K562 (cell line): ENCODE measurements around the gene MATR3. TPM values are rescaled to one million over a fixed set of nuclear protein-coding genes. Genes with fewer than 3 reads are reported as not detected.

Source experiments
- CHCHD3 ChIP-seq: fragments of 250-450 bp; sonication (Bioruptor Pico); IDR thresholded peaks from 2 replicates; pipeline ENCODE4 v2.1.2; 2022; ENCODE audit warnings: mild to moderate bottlenecking
- ESRRB ChIP-seq: fragments of 250-450 bp; sonication (Bioruptor Pico); IDR thresholded peaks from 2 replicates; pipeline ENCODE4 v1.5.0; 2020; ENCODE audit warnings: mild to moderate bottlenecking, moderate library complexity, borderline replicate concordance
- GATA2 ChIP-seq: sonication (generic); formaldehyde crosslinking; IDR thresholded peaks from 2 replicates; pipeline ENCODE4 v1.4.0; 2020; ENCODE audit warnings: mild to moderate bottlenecking, missing genetic modification reagents
- MEF2D ChIP-seq: conservative IDR thresholded peaks from 2 replicates; pipeline ENCODE4 v1.6.1; 2016; ENCODE audit warnings: low read depth, missing genetic modification characterization, missing compliant biosample characterization
- MTA2 ChIP-seq: fragments of 450-650 bp; IDR thresholded peaks from 2 replicates; pipeline ENCODE4 v1.6.1; 2016; ENCODE audit warnings: low read depth
- RBM34 ChIP-seq: fragments of 200-400 bp; formaldehyde crosslinking; IDR thresholded peaks from 2 replicates; pipeline ENCODE4 v1.6.1; 2018; ENCODE audit warnings: low read length, borderline replicate concordance; ENCODE audit not compliant: insufficient read depth
- SIN3B ChIP-seq: fragments of 450-650 bp; IDR thresholded peaks from 2 replicates; pipeline ENCODE4 v1.6.1; 2017; ENCODE audit warnings: low read depth, mild to moderate bottlenecking, moderate library complexity
- SMC3 ChIP-seq: conservative IDR thresholded peaks from 2 replicates; pipeline ENCODE4 v1.6.1; 2011; ENCODE audit warnings: low read depth, low read length, improper control_type of control experiment; ENCODE audit not compliant: insufficient read depth
- TAF15 ChIP-seq: fragments of 200-400 bp; formaldehyde crosslinking; IDR thresholded peaks from 2 replicates; pipeline ENCODE4 v1.6.1; 2017; ENCODE audit warnings: mild to moderate bottlenecking, low read depth, low read length, moderate library complexity
- TRIM24 ChIP-seq, 2 experiments: fragments of 450-650 bp; IDR thresholded peaks; 2 replicates each; pipeline ENCODE4 v1.6.1; 2016
- ZBTB8A ChIP-seq: fragments of 450-650 bp; IDR thresholded peaks from 2 replicates; pipeline ENCODE4 v1.6.1; 2018; ENCODE audit warnings: mild to moderate bottlenecking, moderate library complexity; ENCODE audit not compliant: partially characterized antibody
- ZNF212 ChIP-seq: fragments of 450-650 bp; formaldehyde crosslinking; IDR thresholded peaks from 2 replicates; pipeline ENCODE4 v1.4.0; 2020; ENCODE audit warnings: mild to moderate bottlenecking
- ZNF778 ChIP-seq: fragments of 450-650 bp; formaldehyde crosslinking; IDR thresholded peaks from 2 replicates; pipeline ENCODE4 v1.4.0; 2020; ENCODE audit warnings: mild to moderate bottlenecking, moderate library complexity
- polyA plus RNA-seq, 8 experiments: library from polyadenylated mRNA; depleted of rRNA in 4 of 8; stranded (reverse) in 5 of 8; unstranded in 3 of 8; fragments of >200 nt; fragmentation: Nextera tagmentation in 2 of 8; fragmentation: Illumina TruSeq in 1 of 8; extraction: Ambion mirVana in 2 of 8; extraction: Trizol in 1 of 8; gene quantifications; 2 replicates each; pipeline versions ENCODE4 v1.2.1 to v1.2.3, GENCODE V29; 2011 to 2014; ENCODE audit warnings: inconsistent platforms in 1 of 8, missing spikeins in 1 of 8
- total RNA-seq, 7 experiments: library from RNA; depleted of rRNA in 6 of 7; stranded (reverse); fragments of >200 nt in 6 of 7; fragmentation: Illumina TruSeq in 2 of 7; extraction: Trizol in 2 of 7; gene quantifications; 2 replicates each; pipeline versions ENCODE4 v1.2.1 to v1.2.3, GENCODE V29; 2011 to 2021; ENCODE audit warnings: low replicate concordance in 1 of 7
- TF ChIP-seq, protein P1 (sequence below): sonication (generic); formaldehyde crosslinking; IDR thresholded peaks from 2 replicates; pipeline ENCODE4 v1.8.0; 2022; ENCODE audit warnings: missing genetic modification reagents, mild to moderate bottlenecking, borderline replicate concordance
- TF ChIP-seq, protein P2 (sequence below): sonication (generic); IDR thresholded peaks from 2 replicates; pipeline ENCODE4 v1.6.1; 2016
- TF ChIP-seq, protein P3 (sequence below): fragments of 450-650 bp; IDR thresholded peaks from 2 replicates; pipeline ENCODE4 v1.6.1; 2016; ENCODE audit warnings: low read depth
- TF ChIP-seq, protein P4 (sequence below): fragments of 450-650 bp; formaldehyde crosslinking; IDR thresholded peaks from 2 replicates; pipeline ENCODE4 v1.4.0; 2022; ENCODE audit warnings: missing genetic modification characterization

MATR3 gene
- total and polyA plus RNA-seq, 9 of the 15 experiments (the other 6 are each of a cell fraction or from before 2014, with no cell fraction given) = 150 to 425 (median 263) TPM

DNA sequence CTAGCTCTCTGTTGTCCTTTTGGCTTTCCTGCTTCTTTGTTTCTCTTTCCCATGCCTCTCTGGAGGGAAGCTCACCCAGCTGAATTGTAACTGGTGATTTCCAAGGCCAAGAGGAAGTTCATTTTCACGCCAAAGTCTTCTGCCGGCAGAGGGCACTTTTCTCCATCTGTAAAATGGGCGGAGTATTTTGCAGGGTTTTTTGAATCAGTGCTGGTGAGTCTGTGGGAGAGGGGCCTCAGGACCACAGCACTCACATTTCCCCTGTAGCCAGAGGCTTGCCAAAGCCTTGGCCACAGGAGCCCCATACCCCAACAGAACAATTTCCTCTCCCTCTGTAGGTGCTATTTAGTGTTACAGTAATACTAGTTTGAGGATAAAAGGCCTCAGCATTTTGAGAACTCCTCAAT, 42.3 kb upstream of the MATR3 start (continued):
- TF ChIP-seq, protein P1, sequence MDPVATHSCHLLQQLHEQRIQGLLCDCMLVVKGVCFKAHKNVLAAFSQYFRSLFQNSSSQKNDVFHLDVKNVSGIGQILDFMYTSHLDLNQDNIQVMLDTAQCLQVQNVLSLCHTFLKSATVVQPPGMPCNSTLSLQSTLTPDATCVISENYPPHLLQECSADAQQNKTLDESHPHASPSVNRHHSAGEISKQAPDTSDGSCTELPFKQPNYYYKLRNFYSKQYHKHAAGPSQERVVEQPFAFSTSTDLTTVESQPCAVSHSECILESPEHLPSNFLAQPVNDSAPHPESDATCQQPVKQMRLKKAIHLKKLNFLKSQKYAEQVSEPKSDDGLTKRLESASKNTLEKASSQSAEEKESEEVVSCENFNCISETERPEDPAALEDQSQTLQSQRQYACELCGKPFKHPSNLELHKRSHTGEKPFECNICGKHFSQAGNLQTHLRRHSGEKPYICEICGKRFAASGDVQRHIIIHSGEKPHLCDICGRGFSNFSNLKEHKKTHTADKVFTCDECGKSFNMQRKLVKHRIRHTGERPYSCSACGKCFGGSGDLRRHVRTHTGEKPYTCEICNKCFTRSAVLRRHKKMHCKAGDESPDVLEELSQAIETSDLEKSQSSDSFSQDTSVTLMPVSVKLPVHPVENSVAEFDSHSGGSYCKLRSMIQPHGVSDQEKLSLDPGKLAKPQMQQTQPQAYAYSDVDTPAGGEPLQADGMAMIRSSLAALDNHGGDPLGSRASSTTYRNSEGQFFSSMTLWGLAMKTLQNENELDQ = no peak
- TF ChIP-seq ZBTB8A (no peak), RBM34 (no peak), GATA2 (no peak), CHCHD3 (CRISPR knock-in tag) (no peak), MTA2 (no peak), TAF15 (no peak), ZNF778 (no peak), SMC3 (0 out of 2 replicates have a peak, but pooled peaks have one; percentile 22), ZNF212 (CRISPR knock-in tag) (no peak), MEF2D (tag) (no peak), SIN3B (no peak), TRIM24 (IDR thresholded peaks at IDR 0.05) (no peak), ESRRB (no peak)
- TF ChIP-seq, protein P2, sequence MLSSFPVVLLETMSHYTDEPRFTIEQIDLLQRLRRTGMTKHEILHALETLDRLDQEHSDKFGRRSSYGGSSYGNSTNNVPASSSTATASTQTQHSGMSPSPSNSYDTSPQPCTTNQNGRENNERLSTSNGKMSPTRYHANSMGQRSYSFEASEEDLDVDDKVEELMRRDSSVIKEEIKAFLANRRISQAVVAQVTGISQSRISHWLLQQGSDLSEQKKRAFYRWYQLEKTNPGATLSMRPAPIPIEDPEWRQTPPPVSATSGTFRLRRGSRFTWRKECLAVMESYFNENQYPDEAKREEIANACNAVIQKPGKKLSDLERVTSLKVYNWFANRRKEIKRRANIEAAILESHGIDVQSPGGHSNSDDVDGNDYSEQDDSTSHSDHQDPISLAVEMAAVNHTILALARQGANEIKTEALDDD = no peak
- TF ChIP-seq, protein P3, sequence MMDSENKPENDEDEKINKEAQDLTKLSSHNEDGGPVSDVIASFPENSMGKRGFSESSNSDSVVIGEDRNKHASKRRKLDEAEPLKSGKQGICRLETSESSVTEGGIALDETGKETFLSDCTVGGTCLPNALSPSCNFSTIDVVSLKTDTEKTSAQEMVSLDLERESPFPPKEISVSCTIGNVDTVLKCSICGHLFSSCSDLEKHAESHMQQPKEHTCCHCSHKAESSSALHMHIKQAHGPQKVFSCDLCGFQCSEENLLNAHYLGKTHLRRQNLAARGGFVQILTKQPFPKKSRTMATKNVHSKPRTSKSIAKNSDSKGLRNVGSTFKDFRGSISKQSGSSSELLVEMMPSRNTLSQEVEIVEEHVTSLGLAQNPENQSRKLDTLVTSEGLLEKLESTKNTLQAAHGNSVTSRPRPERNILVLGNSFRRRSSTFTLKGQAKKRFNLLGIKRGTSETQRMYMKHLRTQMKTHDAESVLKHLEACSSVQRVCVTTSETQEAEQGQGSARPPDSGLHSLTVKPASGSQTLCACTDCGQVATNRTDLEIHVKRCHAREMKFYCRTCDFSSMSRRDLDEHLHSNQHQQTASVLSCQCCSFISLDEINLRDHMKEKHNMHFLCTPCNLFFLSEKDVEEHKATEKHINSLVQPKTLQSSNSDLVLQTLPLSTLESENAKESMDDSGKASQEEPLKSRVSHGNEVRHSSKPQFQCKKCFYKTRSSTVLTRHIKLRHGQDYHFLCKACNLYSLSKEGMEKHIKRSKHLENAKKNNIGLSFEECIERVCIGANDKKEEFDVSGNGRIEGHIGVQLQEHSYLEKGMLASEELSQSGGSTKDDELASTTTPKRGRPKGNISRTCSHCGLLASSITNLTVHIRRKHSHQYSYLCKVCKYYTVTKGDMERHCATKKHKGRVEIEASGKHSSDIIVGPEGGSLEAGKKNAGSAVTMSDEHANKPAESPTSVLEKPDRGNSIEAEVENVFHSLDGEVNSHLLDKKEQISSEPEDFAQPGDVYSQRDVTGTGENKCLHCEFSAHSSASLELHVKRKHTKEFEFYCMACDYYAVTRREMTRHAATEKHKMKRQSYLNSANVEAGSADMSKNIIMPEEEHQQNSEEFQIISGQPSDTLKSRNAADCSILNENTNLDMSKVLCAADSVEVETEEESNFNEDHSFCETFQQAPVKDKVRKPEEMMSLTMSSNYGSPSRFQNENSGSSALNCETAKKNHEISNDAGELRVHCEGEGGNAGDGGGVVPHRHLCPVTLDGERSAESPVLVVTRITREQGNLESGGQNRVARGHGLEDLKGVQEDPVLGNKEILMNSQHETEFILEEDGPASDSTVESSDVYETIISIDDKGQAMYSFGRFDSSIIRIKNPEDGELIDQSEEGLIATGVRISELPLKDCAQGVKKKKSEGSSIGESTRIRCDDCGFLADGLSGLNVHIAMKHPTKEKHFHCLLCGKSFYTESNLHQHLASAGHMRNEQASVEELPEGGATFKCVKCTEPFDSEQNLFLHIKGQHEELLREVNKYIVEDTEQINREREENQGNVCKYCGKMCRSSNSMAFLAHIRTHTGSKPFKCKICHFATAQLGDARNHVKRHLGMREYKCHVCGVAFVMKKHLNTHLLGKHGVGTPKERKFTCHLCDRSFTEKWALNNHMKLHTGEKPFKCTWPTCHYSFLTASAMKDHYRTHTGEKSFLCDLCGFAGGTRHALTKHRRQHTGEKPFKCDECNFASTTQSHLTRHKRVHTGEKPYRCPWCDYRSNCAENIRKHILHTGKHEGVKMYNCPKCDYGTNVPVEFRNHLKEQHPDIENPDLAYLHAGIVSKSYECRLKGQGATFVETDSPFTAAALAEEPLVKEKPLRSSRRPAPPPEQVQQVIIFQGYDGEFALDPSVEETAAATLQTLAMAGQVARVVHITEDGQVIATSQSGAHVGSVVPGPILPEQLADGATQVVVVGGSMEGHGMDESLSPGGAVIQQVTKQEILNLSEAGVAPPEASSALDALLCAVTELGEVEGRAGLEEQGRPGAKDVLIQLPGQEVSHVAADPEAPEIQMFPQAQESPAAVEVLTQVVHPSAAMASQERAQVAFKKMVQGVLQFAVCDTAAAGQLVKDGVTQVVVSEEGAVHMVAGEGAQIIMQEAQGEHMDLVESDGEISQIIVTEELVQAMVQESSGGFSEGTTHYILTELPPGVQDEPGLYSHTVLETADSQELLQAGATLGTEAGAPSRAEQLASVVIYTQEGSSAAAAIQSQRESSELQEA = no peak
- TF ChIP-seq, protein P4, sequence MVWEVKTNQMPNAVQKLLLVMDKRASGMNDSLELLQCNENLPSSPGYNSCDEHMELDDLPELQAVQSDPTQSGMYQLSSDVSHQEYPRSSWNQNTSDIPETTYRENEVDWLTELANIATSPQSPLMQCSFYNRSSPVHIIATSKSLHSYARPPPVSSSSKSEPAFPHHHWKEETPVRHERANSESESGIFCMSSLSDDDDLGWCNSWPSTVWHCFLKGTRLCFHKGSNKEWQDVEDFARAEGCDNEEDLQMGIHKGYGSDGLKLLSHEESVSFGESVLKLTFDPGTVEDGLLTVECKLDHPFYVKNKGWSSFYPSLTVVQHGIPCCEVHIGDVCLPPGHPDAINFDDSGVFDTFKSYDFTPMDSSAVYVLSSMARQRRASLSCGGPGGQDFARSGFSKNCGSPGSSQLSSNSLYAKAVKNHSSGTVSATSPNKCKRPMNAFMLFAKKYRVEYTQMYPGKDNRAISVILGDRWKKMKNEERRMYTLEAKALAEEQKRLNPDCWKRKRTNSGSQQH (CRISPR knock-in tag) = no peak
